A549 (cell line): Measurements from ENCODE around the gene MYH9. TPM values are rescaled to one million over a fixed set of nuclear protein-coding genes. Genes with fewer than 3 reads are reported as not detected.
A peak's percentile ranks its signal among the peaks of the same experiment; 100 is the strongest.

Experiments used
- ATAC-seq, 2 experiments: fragments of 200-7000 bp in 1 of 2; fragments of >200 bp in 1 of 2; cut with Nextera tagmentation in 1 of 2; cut with Tn5 transposase in 1 of 2; 3 replicates each; pipeline versions ENCODE4 v1.8.0 to v1.9.1; 2018 to 2020; ENCODE audit warnings: mild to moderate bottlenecking in 1 of 2, moderate library complexity in 1 of 2
- CTCF ChIA-PET: fragments of 300-600 bp; sonication (Branson Sonifier 250); formaldehyde crosslinking; extraction: SDS; loops from one replicate; lab custom pipeline; 2021; ENCODE audit warnings: antibody characterized with exemption, inconsistent platforms; lab: Yijun Ruan, JAX
- POLR2A ChIA-PET: fragments of 350-600 bp; formaldehyde crosslinking; extraction: SDS; loops from one replicate; lab custom pipeline; 2021; ENCODE audit warnings: antibody characterized with exemption, inconsistent platforms; lab: Yijun Ruan, JAX
- DNase-seq, 2 experiments: peaks; one replicate each; pipeline versions ENCODE4 v3.0.0 to v3.0.0-alpha.2; 2011 to 2016; ENCODE audit warnings: low read depth in 1 of 2, low spot score in 1 of 2
- FAIRE-seq: peaks from 2 replicates; lab custom pipeline; 2011; peaks lifted over from hg19 to GRCh38; lab: Jason Lieb, UNC
- H3K27ac ChIP-seq, 2 experiments: fragments of >200 bp; sonication (Bioruptor Twin); formaldehyde crosslinking; 3 replicates each; pipeline ENCODE4 v1.5.1; 2016 to 2017
- H3K4me1 ChIP-seq: fragments of >200 bp; sonication (Bioruptor Twin); formaldehyde crosslinking; 3 replicates; pipeline ENCODE4 v1.6.1; 2016
- H3K4me2 ChIP-seq: fragments of >200 bp; sonication (Bioruptor Twin); formaldehyde crosslinking; 3 replicates; pipeline ENCODE4 v1.6.1; 2016
- H3K4me3 ChIP-seq: fragments of >200 bp; sonication (Bioruptor Twin); formaldehyde crosslinking; 3 replicates; pipeline ENCODE4 v1.5.1; 2016
- H3K9me3 ChIP-seq: fragments of >200 bp; sonication (Bioruptor Twin); formaldehyde crosslinking; 3 replicates; pipeline ENCODE4 v1.6.1; 2016
- CBX8 ChIP-seq: fragments of 200-600 bp; sonication (generic); IDR thresholded peaks from 2 replicates; pipeline ENCODE4 v1.6.1; 2016
- CHD4 ChIP-seq: fragments of 200-600 bp; sonication (generic); IDR thresholded peaks from 2 replicates; pipeline ENCODE4 v1.6.1; 2016; ENCODE audit warnings: antibody characterized with exemption, mild to moderate bottlenecking, borderline replicate concordance
- CTCF ChIP-seq: fragments of >200 bp; sonication (Bioruptor Twin); formaldehyde crosslinking; IDR thresholded peaks from 3 replicates; pipeline ENCODE4 v1.5.1; 2016
- EHMT2 ChIP-seq: fragments of 200-600 bp; sonication (generic); IDR thresholded peaks from 2 replicates; pipeline ENCODE4 v1.6.1; 2016; ENCODE audit warnings: antibody characterized with exemption, low read depth, mild to moderate bottlenecking, moderate library complexity
- ELK1 ChIP-seq: fragments of 150-350 bp; IDR thresholded peaks from 2 replicates; pipeline ENCODE4 v1.6.1; 2014; ENCODE audit warnings: low read depth, mild to moderate bottlenecking, low read length
- EP300 ChIP-seq, 2 experiments: fragments of >200 bp; sonication (Bioruptor Twin); formaldehyde crosslinking; IDR thresholded peaks; 2 replicates in 1 of 2; 3 replicates in 1 of 2; pipeline ENCODE4 v1.6.1; 2016 to 2017
- ESRRA ChIP-seq: fragments of 150-350 bp; IDR thresholded peaks from 2 replicates; pipeline ENCODE4 v1.6.1; 2014; ENCODE audit warnings: mild to moderate bottlenecking, low read length, borderline replicate concordance
- FOXS1 ChIP-seq: fragments of 250-450 bp; sonication (Bioruptor Pico); IDR thresholded peaks from 2 replicates; pipeline ENCODE4 v1.5.0; 2020; ENCODE audit warnings: mild to moderate bottlenecking, moderate library complexity
- GATA3 ChIP-seq: IDR thresholded peaks from 2 replicates; pipeline ENCODE4 v1.6.1; 2012; ENCODE audit warnings: borderline replicate concordance
- HOXB13 ChIP-seq: fragments of 250-450 bp; sonication (Bioruptor Pico); IDR thresholded peaks from 2 replicates; pipeline ENCODE4 v1.5.0; 2020; ENCODE audit warnings: low read depth, mild to moderate bottlenecking, moderate library complexity
- HOXB5 ChIP-seq: fragments of 250-450 bp; sonication (Bioruptor Pico); IDR thresholded peaks from 2 replicates; pipeline ENCODE4 v1.5.0; 2020; ENCODE audit warnings: mild to moderate bottlenecking, moderate library complexity
- JUN ChIP-seq, 2 experiments: fragments of >200 bp; sonication (Bioruptor Twin); formaldehyde crosslinking; IDR thresholded peaks; 2 replicates in 1 of 2; 3 replicates in 1 of 2; pipeline ENCODE4 v1.6.1; 2016 to 2017
- MAFK ChIP-seq: fragments of 450-650 bp; IDR thresholded peaks from 2 replicates; pipeline ENCODE4 v1.6.1; 2014; ENCODE audit not compliant: partially characterized antibody
- NPAS2 ChIP-seq: fragments of 250-450 bp; sonication (Bioruptor Pico); IDR thresholded peaks from 2 replicates; pipeline ENCODE4 v1.8.0; 2022; ENCODE audit warnings: mild to moderate bottlenecking, moderate library complexity, borderline replicate concordance
- NR3C1 ChIP-seq: fragments of >200 bp; sonication (Bioruptor Twin); formaldehyde crosslinking; IDR thresholded peaks from 3 replicates; pipeline ENCODE4 v1.6.1; 2017
- PBX3 ChIP-seq: IDR thresholded peaks from 2 replicates; pipeline ENCODE4 v1.6.1; 2012
- POLR2AphosphoS2 ChIP-seq: conservative IDR thresholded peaks from 2 replicates; pipeline ENCODE4 v1.6.1; 2012; ENCODE audit warnings: low read length, improper control_type of control experiment, inconsistent platforms
- RARB ChIP-seq: fragments of 250-450 bp; sonication (Bioruptor Pico); IDR thresholded peaks from 2 replicates; pipeline ENCODE4 v1.8.0; 2021; ENCODE audit warnings: mild to moderate bottlenecking, moderate library complexity
- RCOR1 ChIP-seq: fragments of 150-350 bp; IDR thresholded peaks from 2 replicates; pipeline ENCODE4 v1.6.1; 2014; ENCODE audit warnings: antibody characterized with exemption, low read length, low read depth
- REST ChIP-seq: fragments of 200-600 bp; sonication (generic); IDR thresholded peaks from 2 replicates; pipeline ENCODE4 v1.6.1; 2016; ENCODE audit warnings: antibody characterized with exemption, mild to moderate bottlenecking, moderate library complexity
- RNF2 ChIP-seq: fragments of 200-600 bp; sonication (generic); IDR thresholded peaks from 2 replicates; pipeline ENCODE4 v1.6.1; 2016; ENCODE audit warnings: low read depth, mild to moderate bottlenecking, antibody characterized with exemption, moderate library complexity, borderline replicate concordance
- SREBF2 ChIP-seq: fragments of 450-650 bp; IDR thresholded peaks from 2 replicates; pipeline ENCODE4 v1.6.1; 2014; ENCODE audit warnings: mild to moderate bottlenecking, moderate library complexity
- TP53 ChIP-seq: fragments of 250-450 bp; sonication (Bioruptor Pico); IDR thresholded peaks from 2 replicates; pipeline ENCODE4 v1.5.0; 2021; ENCODE audit warnings: mild to moderate bottlenecking, moderate library complexity
- USF2 ChIP-seq: fragments of 450-650 bp; IDR thresholded peaks from 2 replicates; pipeline ENCODE4 v1.6.1; 2014; ENCODE audit warnings: antibody characterized with exemption
- WGBS: methylation state at CpG from one replicate; pipeline ENCODE4 v1.1.6; 2017; ENCODE audit errors: missing lambda C conversion rate; 5-methylcytosine and 5-hydroxymethylcytosine counted together
- polyA plus RNA-seq, 4 experiments: library from polyadenylated mRNA; depleted of rRNA in 3 of 4; stranded (reverse); fragments of >200 nt; fragmentation: RNase III in 1 of 4; extraction: RNeasy Plus Mini Kit Qiagen cat#74134 plus additional on column Dnase treatment in 1 of 4; gene quantifications; 2 replicates in 3 of 4; 3 replicates in 1 of 4; pipeline ENCODE4 v1.2.3, GENCODE V29; 2011 to 2017

MYH9 gene
- polyA plus RNA-seq, 2 of the 4 experiments (the other 2 are of a cell fraction) = 92.1 to 158 TPM

- no peak for FAIRE-seq
- H3K4me1 ChIP-seq = peaks cover 7% of the 10 kb centered on the region; the same call in 1 of the 3 replicates
- H3K4me3 ChIP-seq = no peak overlapping the region
- POLR2A ChIA-PET = interaction anchor here (0.6 to 0.7 kb wide), 2 partner anchors 17 to 86 kb away, joined by 3 to 4 read pairs; partner anchors contain the start of gene MYH9
- TF ChIP-seq PBX3 = no peak
- TF ChIP-seq CTCF = no peak
- TF ChIP-seq TP53 = no peak
- TF ChIP-seq MAFK = no peak
- no peak for TF ChIP-seq NPAS2 (CRISPR knock-in tag)
- no peak for TF ChIP-seq EP300 (IDR thresholded peaks at IDR 0.05)
- TF ChIP-seq HOXB13 (CRISPR knock-in tag) = no peak
- TF ChIP-seq GATA3 = no peak
- no peak for TF ChIP-seq CHD4
- TF ChIP-seq SREBF2 = no peak
- TF ChIP-seq RARB = no peak
- no peak for TF ChIP-seq EHMT2
- no peak for TF ChIP-seq POLR2AphosphoS2
- TF ChIP-seq ELK1 = no peak
- TF ChIP-seq HOXB5 (CRISPR knock-in tag) = no peak
- no peak for TF ChIP-seq JUN (IDR thresholded peaks at IDR 0.05)
- TF ChIP-seq CBX8 = no peak
- no peak for TF ChIP-seq ESRRA
- TF ChIP-seq, all 56 proteins: peak for 0
- no peak for DNase-seq
- ATAC-seq = no peak
- Histone ChIP-seq H3K4me2 (no peak overlapping the region), H3K27ac (peak overlapping the region in 1 of 2 experiments; percentile 62; a peak in 3 of 6 replicates), H3K9me3 (no peaks in the 10 kb centered on the region)
- 95% methylated on average over 6 of the region's 6 CpGs for WGBS
- CTCF ChIA-PET = interaction anchor here (0.6 to 1.4 kb wide), 5 partner anchors 11 to 1084 kb away, joined by 3 to 5 read pairs (median 4); no protein-coding TSS in a partner anchor
Observed at GRCh38 chr22:36405221-36405661, 17.5 kb upstream of the MYH9 start.

- POLR2A ChIA-PET = interaction anchor here (0.6 kb wide), 1 partner anchor 86 kb away, joined by 3 read pairs; no protein-coding TSS in a partner anchor
- FAIRE-seq (no peak), DNase-seq (no peak), ATAC-seq (no peak)
- CTCF ChIA-PET = interaction anchor here (1.0 to 1.4 kb wide), 4 partner anchors 9 to 65 kb away, joined by 3 to 5 read pairs (median 4); no protein-coding TSS in a partner anchor
- Histone ChIP-seq H3K9me3 (no peaks in the 10 kb centered on the region), H3K27ac (no peak overlapping the region), H3K4me2 (no peak overlapping the region), H3K4me3 (no peak overlapping the region), H3K4me1 (peaks cover 8% of the 10 kb centered on the region)
- 93% methylated on average over 7 of the region's 8 CpGs for WGBS
- TF ChIP-seq SREBF2 = no peak
- TF ChIP-seq EHMT2 = no peak
- no peak for TF ChIP-seq CTCF
- TF ChIP-seq RCOR1 = no peak
- TF ChIP-seq JUN (IDR thresholded peaks at IDR 0.05) = no peak
- TF ChIP-seq REST = no peak
- TF ChIP-seq ELK1 = no peak
- no peak for TF ChIP-seq FOXS1 (CRISPR knock-in tag)
- no peak for TF ChIP-seq USF2
- TF ChIP-seq NR3C1 = no peak
- no peak for TF ChIP-seq EP300 (IDR thresholded peaks at IDR 0.05)
- TF ChIP-seq RNF2 = no peak
Observed at GRCh38 chr22:36404446-36404845, 16.7 kb upstream of the MYH9 start.
